Epithelial cell of prostate (primary cell): Measurements from ENCODE around the gene PAM16.

Source experiments
- DNase-seq: peaks from one replicate; pipeline ENCODE4 v3.0.0-alpha.2; 2011; ENCODE audit warnings: low read depth, low spot score
- H3K27ac ChIP-seq: fragments of 450-650 bp; 2 replicates; pipeline ENCODE4 v1.5.1; 2017; ENCODE audit warnings: mild to moderate bottlenecking

The PAM16 gene

GRCh38 chr16:4372578-4373355 lies 21.6 kb upstream of the PAM16 start:
- peak overlapping the region; percentile 82 for H3K27ac ChIP-seq

GRCh38 chr16:4372001-4372577 lies 21.0 kb upstream of the PAM16 start:
- peak overlapping the region; percentile 82 for H3K27ac ChIP-seq
- no peak for DNase-seq

More at GRCh38 chr16:4372578-4373355, 21.6 kb upstream of the PAM16 start:
- no peak for DNase-seq

- H3K27ac ChIP-seq: peak within 1 kb of the TSS; percentile 82
Observed at GRCh38 chr16:4371357-4372000, 20.4 kb upstream of the PAM16 start, which contains the start of gene VASN. Gene VASN, plus strand, starts transcription at chr16:4371848. Its CDS starts 9,030 bp downstream, at chr16:4380878.

GRCh38 chr16:4370570-4371356 lies 19.6 kb upstream of the PAM16 start:
- H3K27ac ChIP-seq: no peak overlapping the region
- no peak for DNase-seq

More at GRCh38 chr16:4371357-4372000, 20.4 kb upstream of the PAM16 start, which contains the start of gene VASN:
- no peak for DNase-seq

GRCh38 chr16:4370151-4370550 lies 19.0 kb upstream of the PAM16 start:
- no peak overlapping the region for H3K27ac ChIP-seq
- no peak for DNase-seq

- DNase-seq: peak; percentile 29
- H3K27ac ChIP-seq: peak overlapping the region; percentile 52
Observed at GRCh38 chr16:4369007-4369733, 18.0 kb upstream of the PAM16 start.

- DNase-seq: no peak
- H3K27ac ChIP-seq: no peak overlapping the region
Observed at GRCh38 chr16:4367393-4367856, 16.3 kb upstream of the PAM16 start.

- DNase-seq: no peak
- H3K27ac ChIP-seq: no peak overlapping the region
Observed at GRCh38 chr16:4366016-4366415, 14.9 kb upstream of the PAM16 start.

- H3K27ac ChIP-seq: no peak overlapping the region
- DNase-seq: no peak
Observed at GRCh38 chr16:4365615-4366014, 14.5 kb upstream of the PAM16 start.

- H3K27ac ChIP-seq: no peak overlapping the region
- no peak for DNase-seq
Observed at GRCh38 chr16:4365014-4365406, 13.9 kb upstream of the PAM16 start.

GRCh38 chr16:4364196-4365013 lies 13.3 kb upstream of the PAM16 start:
- no peak for DNase-seq
- no peak overlapping the region for H3K27ac ChIP-seq

- DNase-seq: no peak
- H3K27ac ChIP-seq: no peak overlapping the region
Observed at GRCh38 chr16:4362476-4363135, 11.5 kb upstream of the PAM16 start.

GRCh38 chr16:4361944-4362311 lies 10.8 kb upstream of the PAM16 start:
- DNase-seq: no peak

GRCh38 chr16:4361033-4361943 lies 10.2 kb upstream of the PAM16 start:
- no peak overlapping the region for H3K27ac ChIP-seq
- DNase-seq: no peak

More at GRCh38 chr16:4361944-4362311, 10.8 kb upstream of the PAM16 start:
- H3K27ac ChIP-seq: no peak overlapping the region

GRCh38 chr16:4360538-4361021 lies 9.5 kb upstream of the PAM16 start:
- no peak for DNase-seq
- H3K27ac ChIP-seq: no peak overlapping the region

GRCh38 chr16:4359914-4360313 lies 8.8 kb upstream of the PAM16 start:
- DNase-seq: no peak
- H3K27ac ChIP-seq: no peak overlapping the region
